Kasumi-1 (cell line): Measurements from ENCODE around the gene OR2C1.
A peak's percentile ranks its signal among the peaks of the same experiment; 100 is the strongest.

Experiments used
- DNase-seq, 2 experiments: peaks; one replicate each; lab custom pipeline; 2025; lab: John Stamatoyannopoulos, UW

The OR2C1 gene

GRCh38 chr16:3400446-3400778, 44.7 kb downstream of the OR2C1 start:
- peak in 1 of 2 experiments; percentile 11 for DNase-seq

GRCh38 chr16:3400779-3401688, 45.3 kb downstream of the OR2C1 start, which contains the start of the genes ZNF174 and ZSCAN32:
TSS of gene ZNF174 (plus strand) at chr16:3401215. CDS start at chr16:3402005, 790 bp downstream.
TSS of gene ZSCAN32 (minus strand) at chr16:3401004. CDS start at chr16:3397557, 3,447 bp downstream.
- DNase-seq: peak; percentile 83 to 92

- DNase-seq: peak; percentile 37 to 47
These were observed 46.2 kb downstream of the OR2C1 start for GRCh38 chr16:3401719-3402397.
